Subcutaneous adipose tissue (tissue), 4 donors: ENCODE measurements around the gene FRMD4A. TPM values are rescaled to one million over a fixed set of nuclear protein-coding genes. Genes with fewer than 3 reads are reported as not detected.

Source experiments
- total RNA-seq, 4 donors: library from RNA; depleted of rRNA; stranded (reverse); fragments of >200 nt; gene quantifications; one replicate each; pipeline ENCODE4 v1.1.0, GENCODE V29; 2016
- TF ChIP-seq, protein P1 (sequence below): fragments of 450-650 bp; IDR thresholded peaks from one replicate; pipeline ENCODE4 v1.5.1; 2016; ENCODE audit warnings: low read depth, mild to moderate bottlenecking, control low read depth, antibody characterized with exemption, moderate library complexity

The FRMD4A gene
- total RNA-seq, 4 donors from 2014 or later = 70.0 to 206 (median 81.4) TPM

DNA sequence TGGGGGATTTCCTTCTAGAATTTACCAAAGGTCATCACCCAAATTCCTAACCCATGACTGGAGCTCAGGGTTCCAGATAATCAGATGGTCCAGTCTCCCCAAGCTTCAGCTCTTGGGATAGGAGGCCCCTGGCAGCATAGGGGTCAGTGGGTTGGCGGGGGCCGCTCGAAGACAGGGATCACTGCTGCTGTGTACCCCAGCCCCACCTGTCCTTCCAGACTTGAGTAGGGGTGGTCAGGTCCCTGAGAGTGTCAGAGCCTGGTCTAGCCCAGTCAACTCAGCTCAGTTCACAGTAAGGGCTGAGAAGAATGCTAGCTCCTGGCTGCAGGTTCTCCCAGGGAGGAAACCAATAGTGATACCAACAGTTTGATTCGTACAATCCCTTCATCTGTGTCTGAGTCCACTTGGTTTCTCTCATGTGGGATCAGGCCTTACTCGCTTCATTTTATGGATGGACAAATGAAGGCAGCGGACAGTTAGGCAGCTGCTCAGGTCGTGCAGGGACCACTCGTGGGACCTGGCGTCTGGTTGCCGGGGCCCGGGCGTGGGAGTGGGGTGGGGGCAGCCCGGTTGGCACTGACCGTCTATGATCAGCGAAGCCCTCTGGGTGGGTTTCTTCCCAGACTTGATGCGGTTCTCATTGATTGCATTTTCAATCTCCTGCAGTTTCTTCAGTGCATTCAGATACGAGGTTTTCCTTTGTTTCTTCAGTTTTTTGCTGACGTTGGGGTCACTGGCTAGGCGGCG is 665.0 kb downstream of the FRMD4A start:
- TF ChIP-seq, protein P1, sequence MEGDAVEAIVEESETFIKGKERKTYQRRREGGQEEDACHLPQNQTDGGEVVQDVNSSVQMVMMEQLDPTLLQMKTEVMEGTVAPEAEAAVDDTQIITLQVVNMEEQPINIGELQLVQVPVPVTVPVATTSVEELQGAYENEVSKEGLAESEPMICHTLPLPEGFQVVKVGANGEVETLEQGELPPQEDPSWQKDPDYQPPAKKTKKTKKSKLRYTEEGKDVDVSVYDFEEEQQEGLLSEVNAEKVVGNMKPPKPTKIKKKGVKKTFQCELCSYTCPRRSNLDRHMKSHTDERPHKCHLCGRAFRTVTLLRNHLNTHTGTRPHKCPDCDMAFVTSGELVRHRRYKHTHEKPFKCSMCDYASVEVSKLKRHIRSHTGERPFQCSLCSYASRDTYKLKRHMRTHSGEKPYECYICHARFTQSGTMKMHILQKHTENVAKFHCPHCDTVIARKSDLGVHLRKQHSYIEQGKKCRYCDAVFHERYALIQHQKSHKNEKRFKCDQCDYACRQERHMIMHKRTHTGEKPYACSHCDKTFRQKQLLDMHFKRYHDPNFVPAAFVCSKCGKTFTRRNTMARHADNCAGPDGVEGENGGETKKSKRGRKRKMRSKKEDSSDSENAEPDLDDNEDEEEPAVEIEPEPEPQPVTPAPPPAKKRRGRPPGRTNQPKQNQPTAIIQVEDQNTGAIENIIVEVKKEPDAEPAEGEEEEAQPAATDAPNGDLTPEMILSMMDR = no peak

DNA sequence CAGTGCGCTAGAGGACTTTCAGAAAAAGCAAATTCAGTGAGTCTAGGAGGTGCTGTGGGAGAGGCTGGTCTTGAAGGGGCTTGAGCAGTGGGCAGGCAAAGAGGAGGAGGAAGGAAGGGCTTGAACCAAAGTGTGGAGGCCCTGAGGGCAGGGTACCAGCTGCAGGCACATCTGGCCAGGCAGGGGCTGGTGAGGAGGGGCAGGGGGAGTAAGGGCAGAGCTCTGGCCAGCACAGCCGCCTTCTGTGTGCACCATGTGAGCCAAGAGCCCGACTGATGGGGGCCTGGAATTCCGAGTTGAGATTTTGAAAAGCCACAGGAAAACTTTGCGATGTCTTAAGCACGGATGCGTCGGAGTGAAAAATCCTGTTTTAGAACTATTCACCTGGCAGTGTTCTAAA is 669.5 kb downstream of the FRMD4A start:
- TF ChIP-seq, protein P1 = no peak

DNA sequence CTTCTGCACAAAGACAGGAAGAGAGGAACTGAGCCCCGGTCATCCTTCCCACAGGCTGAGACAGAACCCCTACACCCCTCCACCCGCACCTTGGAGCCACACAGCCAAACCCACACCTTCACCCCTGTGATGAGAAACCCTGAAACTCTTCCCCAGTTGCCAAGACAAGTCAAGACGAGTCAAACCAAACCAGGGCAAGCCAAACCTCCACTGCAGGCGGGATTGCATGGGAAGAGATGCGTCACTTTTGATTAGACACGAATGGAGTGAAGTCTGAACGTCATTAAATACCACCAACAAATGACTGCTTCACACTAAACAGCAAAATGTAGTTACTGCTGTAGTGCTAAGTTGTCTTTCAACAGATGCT is 670.2 kb downstream of the FRMD4A start:
- TF ChIP-seq, protein P1 = no peak

DNA sequence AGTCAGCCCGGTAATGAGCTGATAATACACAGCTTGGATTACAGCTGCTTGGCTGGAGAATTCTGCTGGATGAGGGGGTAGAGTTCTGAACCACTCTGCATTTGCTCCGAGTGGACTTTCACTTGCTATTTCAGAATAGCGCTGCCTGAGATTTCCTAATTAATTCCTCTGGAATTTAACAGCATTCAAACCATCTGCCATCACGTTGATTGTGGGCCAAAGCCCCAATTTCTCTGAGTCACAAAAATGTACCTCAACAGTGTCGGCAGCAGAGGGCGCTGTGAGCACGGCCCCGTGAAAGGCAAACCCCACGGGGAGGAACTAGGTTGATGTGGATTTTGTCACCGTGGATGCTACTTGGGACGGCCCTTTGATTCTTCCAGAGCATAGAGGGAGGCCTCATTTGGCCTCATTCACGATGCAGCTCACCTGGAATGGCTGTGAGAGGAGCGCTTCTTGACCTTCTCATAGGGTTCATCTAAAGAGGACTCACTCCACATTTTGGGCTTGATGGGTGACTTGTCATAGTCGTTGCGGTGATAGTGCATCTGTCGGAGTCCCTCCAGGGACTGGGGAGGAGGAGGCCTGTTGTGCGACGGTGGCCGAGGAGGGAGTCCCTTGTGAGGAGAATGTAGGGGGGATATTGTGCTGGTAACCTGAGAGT is 670.7 kb downstream of the FRMD4A start:
- TF ChIP-seq, protein P1 = no peak

DNA sequence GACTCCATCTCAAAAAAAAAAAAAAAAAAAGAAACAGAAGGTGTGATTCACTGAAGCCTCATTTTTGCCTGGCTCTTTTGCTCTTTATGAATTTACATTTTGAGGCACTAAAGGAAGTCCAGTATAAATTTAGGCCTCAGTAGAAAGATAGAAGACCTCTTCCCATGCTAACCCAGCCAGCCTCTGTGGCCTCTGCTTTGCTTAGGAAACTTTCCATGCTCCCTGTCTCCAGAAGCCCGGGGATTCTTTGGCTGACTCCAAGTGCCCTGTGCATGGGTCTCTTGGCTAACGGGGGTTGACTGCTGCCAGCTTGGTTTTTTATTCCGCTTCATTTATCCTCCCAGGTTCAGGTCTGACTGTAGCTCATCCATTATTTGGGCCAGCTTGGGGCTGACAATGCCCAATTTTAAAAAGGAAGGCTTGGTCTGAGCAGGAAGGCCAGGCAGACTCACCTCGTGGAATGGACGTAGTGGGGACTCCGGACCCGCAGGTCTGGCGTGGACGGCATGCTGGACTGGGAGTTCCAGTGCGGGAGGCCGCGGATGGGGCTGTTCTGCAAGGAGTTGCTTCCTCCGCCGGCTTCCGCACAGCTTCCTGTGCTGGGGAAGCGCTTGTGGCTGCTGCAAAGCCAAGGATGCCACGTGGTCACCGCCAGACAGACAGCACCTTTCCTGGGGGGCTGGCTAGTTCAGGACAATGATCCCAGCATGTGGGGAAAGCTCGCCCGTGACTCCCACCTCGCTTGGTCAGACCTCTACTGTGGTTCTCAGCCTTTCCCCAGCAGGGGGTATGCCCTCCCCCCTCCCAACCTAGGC is 671.6 kb downstream of the FRMD4A start:
- TF ChIP-seq, protein P1 = no peak

DNA sequence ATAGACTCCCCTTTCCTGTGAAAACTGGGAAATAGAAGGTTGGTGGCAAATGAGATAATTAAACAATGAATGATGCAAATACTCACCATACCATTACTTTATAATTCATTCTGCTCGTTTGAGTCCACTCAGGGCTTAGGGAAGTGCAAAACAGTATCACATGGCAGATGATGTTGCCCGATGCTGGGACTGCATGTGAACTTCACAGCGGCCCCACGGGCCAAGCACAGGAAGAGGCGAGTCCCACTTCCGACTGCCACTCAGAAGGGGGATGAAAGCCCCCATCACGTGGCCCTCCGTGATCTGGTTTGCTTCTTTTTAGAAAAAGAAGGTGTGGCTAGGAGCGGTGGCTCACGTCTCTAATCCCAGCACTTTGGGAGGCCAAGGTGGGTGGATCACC is 672.5 kb downstream of the FRMD4A start:
- TF ChIP-seq, protein P1 = no peak
